ENCODE measurements around the gene SVOP. TPM values are rescaled to one million over a fixed set of nuclear protein-coding genes. Genes with fewer than 3 reads are reported as not detected.

The SVOP gene
- total RNA-seq, 1 donor from 2014 or later = 2.6 TPM

- no peak for DNase-seq
- peak overlapping the region; percentile 83 for H3K27ac ChIP-seq (replicated peaks)
Observed at GRCh38 chr12:108967869-108968540, 52.9 kb downstream of the SVOP start.

GRCh38 chr12:108966378-108967151 is 54.3 kb downstream of the SVOP start:
- Histone ChIP-seq H3K4me3 (peak overlapping the region; percentile 34), H3K4me1 (peaks cover 26% of the 10 kb centered on the region), H3K27me3 (ENCODE audit: low read depth) (no peaks in the 10 kb centered on the region), H3K9me3 (replicated peaks) (no peaks in the 10 kb centered on the region), H3K27ac (replicated peaks) (peak overlapping the region; percentile 83), H3K36me3 (no peaks in the 10 kb centered on the region)
- TF ChIP-seq, protein P1, sequence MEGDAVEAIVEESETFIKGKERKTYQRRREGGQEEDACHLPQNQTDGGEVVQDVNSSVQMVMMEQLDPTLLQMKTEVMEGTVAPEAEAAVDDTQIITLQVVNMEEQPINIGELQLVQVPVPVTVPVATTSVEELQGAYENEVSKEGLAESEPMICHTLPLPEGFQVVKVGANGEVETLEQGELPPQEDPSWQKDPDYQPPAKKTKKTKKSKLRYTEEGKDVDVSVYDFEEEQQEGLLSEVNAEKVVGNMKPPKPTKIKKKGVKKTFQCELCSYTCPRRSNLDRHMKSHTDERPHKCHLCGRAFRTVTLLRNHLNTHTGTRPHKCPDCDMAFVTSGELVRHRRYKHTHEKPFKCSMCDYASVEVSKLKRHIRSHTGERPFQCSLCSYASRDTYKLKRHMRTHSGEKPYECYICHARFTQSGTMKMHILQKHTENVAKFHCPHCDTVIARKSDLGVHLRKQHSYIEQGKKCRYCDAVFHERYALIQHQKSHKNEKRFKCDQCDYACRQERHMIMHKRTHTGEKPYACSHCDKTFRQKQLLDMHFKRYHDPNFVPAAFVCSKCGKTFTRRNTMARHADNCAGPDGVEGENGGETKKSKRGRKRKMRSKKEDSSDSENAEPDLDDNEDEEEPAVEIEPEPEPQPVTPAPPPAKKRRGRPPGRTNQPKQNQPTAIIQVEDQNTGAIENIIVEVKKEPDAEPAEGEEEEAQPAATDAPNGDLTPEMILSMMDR (IDR thresholded peaks at IDR 0.05; ENCODE audit: borderline replicate concordance) = no peak
- intact Hi-C loops (cut with micrococcal nuclease) = no loop called here
- peak; percentile 45 for DNase-seq

More at GRCh38 chr12:108967869-108968540, 52.9 kb downstream of the SVOP start:
- Histone ChIP-seq H3K4me1 (peaks cover 26% of the 10 kb centered on the region), H3K9me3 (replicated peaks) (no peaks in the 10 kb centered on the region), H3K4me3 (no peak overlapping the region), H3K27me3 (ENCODE audit: low read depth) (no peaks in the 10 kb centered on the region), H3K36me3 (no peaks in the 10 kb centered on the region)
- intact Hi-C loops (cut with micrococcal nuclease) = no loop called here
- TF ChIP-seq, protein P1 (IDR thresholded peaks at IDR 0.05; ENCODE audit: borderline replicate concordance) = peak; percentile 42

- intact Hi-C loops (cut with micrococcal nuclease) = no loop called here
- no peaks in the 10 kb centered on the region for H3K27me3 ChIP-seq (ENCODE audit: low read depth)
- H3K4me1 ChIP-seq = peaks cover 26% of the 10 kb centered on the region
- H3K36me3 ChIP-seq = no peaks in the 10 kb centered on the region
- TF ChIP-seq, protein P1 (IDR thresholded peaks at IDR 0.05; ENCODE audit: borderline replicate concordance) = no peak
- peak overlapping the region; percentile 34 for H3K4me3 ChIP-seq
- H3K27ac ChIP-seq (replicated peaks) = peak overlapping the region; percentile 83
- no peaks in the 10 kb centered on the region for H3K9me3 ChIP-seq (replicated peaks)
- no peak for DNase-seq
Observed at GRCh38 chr12:108965886-108966285, 55.0 kb downstream of the SVOP start.

- peak overlapping the region; percentile 83 for H3K27ac ChIP-seq (replicated peaks)
- H3K27me3 ChIP-seq (ENCODE audit: low read depth) = no peaks in the 10 kb centered on the region
- TF ChIP-seq, protein P1 (IDR thresholded peaks at IDR 0.05; ENCODE audit: borderline replicate concordance) = no peak
- H3K4me3 ChIP-seq = no peak overlapping the region
- DNase-seq = no peak
- H3K36me3 ChIP-seq = no peaks in the 10 kb centered on the region
- intact Hi-C loops (cut with micrococcal nuclease) = no loop called here
- peaks cover 26% of the 10 kb centered on the region for H3K4me1 ChIP-seq
- no peaks in the 10 kb centered on the region for H3K9me3 ChIP-seq (replicated peaks)
Observed at GRCh38 chr12:108964371-108965352, 56.2 kb downstream of the SVOP start.

DNA sequence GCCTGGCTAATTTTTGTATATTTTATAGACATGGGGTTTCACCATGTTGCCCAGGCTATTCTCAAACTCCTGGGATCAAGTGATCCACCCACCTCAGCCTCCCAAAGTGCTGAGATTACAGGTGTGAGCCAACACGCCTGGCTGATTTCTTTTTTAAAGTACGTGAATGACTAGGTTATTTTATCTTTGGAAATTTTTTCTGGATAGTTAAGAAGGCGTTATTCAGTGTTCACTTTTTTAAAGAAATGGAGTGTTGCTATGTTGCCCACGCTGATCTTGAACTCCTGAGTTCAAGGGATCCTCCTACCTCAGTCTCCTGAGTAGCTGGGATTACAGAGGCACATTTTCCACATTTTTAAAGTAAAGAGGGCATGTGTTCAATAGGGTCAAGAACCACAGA is 58.6 kb downstream of the SVOP start:
- Histone ChIP-seq H3K27ac (replicated peaks) (no peak overlapping the region), H3K27me3 (ENCODE audit: low read depth) (no peaks in the 10 kb centered on the region), H3K9me3 (replicated peaks) (no peaks in the 10 kb centered on the region), H3K4me1 (peaks cover 21% of the 10 kb centered on the region), H3K36me3 (no peaks in the 10 kb centered on the region), H3K4me3 (no peak overlapping the region)
- TF ChIP-seq, protein P1 (IDR thresholded peaks at IDR 0.05; ENCODE audit: borderline replicate concordance) = no peak
- no peak for DNase-seq
- intact Hi-C loops (cut with micrococcal nuclease) = no loop called here
